Hepatocyte (in vitro differentiated cells): ENCODE results near the gene CDH4. TPM values are rescaled to one million over a fixed set of nuclear protein-coding genes. Genes with fewer than 3 reads are reported as not detected.

Experiments used
- DNase-seq: peaks from one replicate; pipeline ENCODE4 v3.0.0-alpha.2; 2016; ENCODE audit warnings: low spot score
- H2AFZ ChIP-seq: fragments of 200-600 bp; sonication (generic); 2 replicates; pipeline ENCODE4 v1.6.0; 2016; ENCODE audit warnings: antibody characterized with exemption, mild to moderate bottlenecking
- H3K27ac ChIP-seq: fragments of 200-600 bp; sonication (generic); 2 replicates; pipeline ENCODE4 v1.5.1; 2016; ENCODE audit warnings: mild to moderate bottlenecking
- H3K27me3 ChIP-seq: fragments of 200-600 bp; sonication (generic); 2 replicates; pipeline ENCODE4 v1.6.1; 2016
- H3K36me3 ChIP-seq: fragments of 200-600 bp; sonication (generic); replicated peaks from 2 replicates; pipeline ENCODE4 v1.5.1; 2016; ENCODE audit warnings: low read depth; ENCODE audit not compliant: insufficient read depth
- H3K4me1 ChIP-seq: fragments of 200-600 bp; sonication (generic); 2 replicates; pipeline ENCODE4 v1.5.1; 2016; ENCODE audit warnings: mild to moderate bottlenecking, moderate library complexity; ENCODE audit not compliant: insufficient read depth
- H3K4me2 ChIP-seq: fragments of 200-600 bp; sonication (generic); 2 replicates; pipeline ENCODE4 v1.6.0; 2016
- H3K4me3 ChIP-seq: fragments of 200-600 bp; sonication (generic); 2 replicates; pipeline ENCODE4 v1.5.1; 2016; ENCODE audit warnings: mild to moderate bottlenecking
- H3K79me2 ChIP-seq: fragments of 200-600 bp; sonication (generic); 2 replicates; pipeline ENCODE4 v1.6.0; 2017; ENCODE audit warnings: mild to moderate bottlenecking
- H3K9me2 ChIP-seq: fragments of 200-600 bp; sonication (generic); replicated peaks from 2 replicates; pipeline ENCODE4 v1.6.0; 2017; ENCODE audit warnings: mild to moderate bottlenecking; ENCODE audit not compliant: insufficient read depth
- H3K9me3 ChIP-seq: fragments of 200-600 bp; sonication (generic); 2 replicates; pipeline ENCODE4 v1.5.1; 2016; ENCODE audit warnings: low read depth, mild to moderate bottlenecking
- H4K20me1 ChIP-seq: fragments of 200-600 bp; sonication (generic); 2 replicates; pipeline ENCODE4 v1.6.0; 2016; ENCODE audit warnings: mild to moderate bottlenecking; ENCODE audit not compliant: insufficient read depth, poor library complexity, severe bottlenecking
- EZH2 ChIP-seq: fragments of 200-600 bp; sonication (generic); IDR thresholded peaks from 2 replicates; pipeline ENCODE4 v1.6.1; 2016; ENCODE audit warnings: antibody characterized with exemption, mild to moderate bottlenecking, borderline replicate concordance
- EZH2phosphoT487 ChIP-seq: fragments of 200-600 bp; sonication (generic); IDR thresholded peaks from one replicate; pipeline ENCODE4 v1.6.1; 2018; ENCODE audit warnings: antibody characterized with exemption, mild to moderate bottlenecking, low read depth, moderate library complexity; ENCODE audit not compliant: unreplicated experiment, severe bottlenecking
- WGBS: methylation state at CpG from one replicate; pipeline ENCODE4 v1.1.6; 2016; ENCODE audit warnings: low lambda C conversion rate; ENCODE audit errors: missing lambda C conversion rate; 5-methylcytosine and 5-hydroxymethylcytosine counted together
- polyA plus RNA-seq: library from polyadenylated mRNA; unstranded; fragments of >200 nt; fragmentation: Nextera tagmentation; extraction: Ambion mirVana; gene quantifications from 2 replicates; pipeline ENCODE4 v1.2.1, GENCODE V29; 2016
- total RNA-seq: library from RNA; depleted of rRNA; stranded (reverse); fragments of >200 nt; gene quantifications from 2 replicates; pipeline ENCODE4 v1.2.3, GENCODE V29; 2014
- TF ChIP-seq, protein P1 (sequence below): fragments of 200-600 bp; sonication (generic); IDR thresholded peaks from 2 replicates; pipeline ENCODE4 v1.5.1; 2016; ENCODE audit warnings: antibody characterized with exemption, mild to moderate bottlenecking; ENCODE audit not compliant: poor library complexity

The CDH4 gene
- total and polyA plus RNA-seq, 2 experiments from 2014 or later = 0.53 to 0.73 TPM

DNA sequence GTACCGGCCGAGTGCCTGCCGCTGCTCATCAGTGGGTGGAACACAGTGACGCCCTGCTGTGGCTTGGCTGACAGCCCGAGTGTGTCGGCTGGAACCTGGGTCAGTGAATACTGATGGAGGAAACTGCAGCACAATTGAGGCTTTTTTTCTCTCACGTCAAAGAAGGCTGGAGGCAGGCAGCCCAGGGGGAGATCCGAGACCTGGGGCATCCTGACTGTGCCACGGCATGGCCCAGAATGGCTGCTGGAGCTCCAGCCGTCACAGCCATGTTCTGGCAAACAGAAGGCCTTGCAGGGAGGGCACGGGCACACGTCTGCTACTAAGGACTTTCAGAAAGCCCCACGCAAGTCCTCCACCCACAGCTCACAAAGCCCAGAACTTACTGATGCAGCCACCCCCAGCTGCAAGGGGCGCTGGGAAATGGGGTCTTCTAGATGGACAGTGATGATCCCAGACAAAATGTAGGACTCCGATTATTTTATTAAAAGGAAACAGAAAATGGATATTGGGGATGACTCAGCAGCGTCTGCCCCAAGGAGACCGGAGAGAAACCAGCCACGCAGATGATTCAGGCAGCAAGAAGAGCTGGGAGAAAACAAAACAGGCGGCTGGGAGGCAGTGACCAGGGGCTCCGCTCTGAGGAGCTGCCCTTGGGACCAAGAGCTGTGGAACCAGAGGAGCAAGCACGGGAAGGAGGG, 673.6 kb downstream of the CDH4 start:
- no peak overlapping the region for H3K4me2 ChIP-seq
- no peak overlapping the region for H3K4me3 ChIP-seq
- no peaks in the 10 kb centered on the region for H3K4me1 ChIP-seq
- no peaks in the 10 kb centered on the region for H4K20me1 ChIP-seq
- no peaks in the 10 kb centered on the region for H3K9me2 ChIP-seq
- no peak overlapping the region for H2AFZ ChIP-seq
- H3K79me2 ChIP-seq = no peaks in the 10 kb centered on the region
- WGBS = 90% methylated on average over 21 of the region's 21 CpGs
- no peak overlapping the region for H3K27ac ChIP-seq
- H3K36me3 ChIP-seq = no peaks in the 10 kb centered on the region
- TF ChIP-seq, protein P1, sequence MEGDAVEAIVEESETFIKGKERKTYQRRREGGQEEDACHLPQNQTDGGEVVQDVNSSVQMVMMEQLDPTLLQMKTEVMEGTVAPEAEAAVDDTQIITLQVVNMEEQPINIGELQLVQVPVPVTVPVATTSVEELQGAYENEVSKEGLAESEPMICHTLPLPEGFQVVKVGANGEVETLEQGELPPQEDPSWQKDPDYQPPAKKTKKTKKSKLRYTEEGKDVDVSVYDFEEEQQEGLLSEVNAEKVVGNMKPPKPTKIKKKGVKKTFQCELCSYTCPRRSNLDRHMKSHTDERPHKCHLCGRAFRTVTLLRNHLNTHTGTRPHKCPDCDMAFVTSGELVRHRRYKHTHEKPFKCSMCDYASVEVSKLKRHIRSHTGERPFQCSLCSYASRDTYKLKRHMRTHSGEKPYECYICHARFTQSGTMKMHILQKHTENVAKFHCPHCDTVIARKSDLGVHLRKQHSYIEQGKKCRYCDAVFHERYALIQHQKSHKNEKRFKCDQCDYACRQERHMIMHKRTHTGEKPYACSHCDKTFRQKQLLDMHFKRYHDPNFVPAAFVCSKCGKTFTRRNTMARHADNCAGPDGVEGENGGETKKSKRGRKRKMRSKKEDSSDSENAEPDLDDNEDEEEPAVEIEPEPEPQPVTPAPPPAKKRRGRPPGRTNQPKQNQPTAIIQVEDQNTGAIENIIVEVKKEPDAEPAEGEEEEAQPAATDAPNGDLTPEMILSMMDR = no peak
- no peak for TF ChIP-seq EZH2phosphoT487
- TF ChIP-seq EZH2 = no peak
- DNase-seq = no peak
- H3K27me3 ChIP-seq = no peaks in the 10 kb centered on the region
- no peaks in the 10 kb centered on the region for H3K9me3 ChIP-seq

DNA sequence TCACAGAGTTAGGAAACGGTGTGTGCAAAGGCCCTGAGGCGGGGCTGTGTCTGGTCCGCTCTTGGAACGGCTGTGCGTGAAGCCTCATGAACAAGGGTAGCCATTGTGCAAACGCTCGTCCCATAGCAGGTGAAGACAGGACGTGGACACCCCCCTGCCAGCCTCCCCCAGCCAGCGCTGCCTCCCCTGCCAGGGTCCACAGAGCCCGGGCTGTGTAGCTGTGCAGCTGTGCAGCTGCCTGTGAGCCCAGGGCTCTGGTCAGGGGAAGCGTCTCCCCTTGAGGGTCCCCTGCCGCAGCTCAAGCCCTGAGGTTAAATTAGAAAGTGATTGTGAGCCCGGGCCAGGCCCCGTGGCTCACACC, 674.2 kb downstream of the CDH4 start:
- Histone ChIP-seq H3K9me3 (no peaks in the 10 kb centered on the region), H3K27ac (no peak overlapping the region), H3K4me2 (no peak overlapping the region), H3K4me1 (no peaks in the 10 kb centered on the region), H3K79me2 (no peaks in the 10 kb centered on the region), H2AFZ (no peak overlapping the region), H3K36me3 (no peaks in the 10 kb centered on the region), H4K20me1 (no peaks in the 10 kb centered on the region), H3K9me2 (no peaks in the 10 kb centered on the region), H3K27me3 (no peaks in the 10 kb centered on the region), H3K4me3 (no peak overlapping the region)
- WGBS = 87% methylated on average over 13 of the region's 14 CpGs
- TF ChIP-seq EZH2 (no peak), EZH2phosphoT487 (no peak)
- TF ChIP-seq, protein P1 = no peak
- no peak for DNase-seq

DNA sequence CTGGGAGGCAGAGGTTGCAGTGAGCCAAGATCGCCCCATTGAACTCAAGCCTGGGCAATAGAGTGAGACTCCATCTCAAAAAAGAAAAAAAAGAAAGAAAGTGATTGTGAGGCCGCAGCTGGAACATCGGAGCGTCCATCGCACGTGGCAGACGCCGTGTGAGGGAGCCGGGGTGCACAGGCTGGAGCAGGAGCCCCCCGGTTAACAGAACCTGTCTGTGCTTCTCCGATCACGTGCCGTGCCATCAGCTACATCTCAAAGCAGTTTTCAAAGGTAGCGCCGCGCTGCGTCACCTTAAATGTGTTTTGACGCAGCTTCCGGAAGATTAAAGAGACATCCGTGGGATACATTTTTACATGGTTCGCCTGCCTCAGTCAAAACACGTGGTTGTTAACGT, 674.7 kb downstream of the CDH4 start:
- Histone ChIP-seq H3K9me3 (no peaks in the 10 kb centered on the region), H3K9me2 (no peaks in the 10 kb centered on the region), H3K4me3 (no peak overlapping the region), H2AFZ (no peak overlapping the region), H3K79me2 (no peaks in the 10 kb centered on the region), H3K4me1 (no peaks in the 10 kb centered on the region), H3K27ac (no peak overlapping the region), H3K36me3 (no peaks in the 10 kb centered on the region), H3K27me3 (no peaks in the 10 kb centered on the region), H4K20me1 (no peaks in the 10 kb centered on the region), H3K4me2 (no peak overlapping the region)
- TF ChIP-seq, protein P1 = no peak
- no peak for DNase-seq
- 94% methylated on average over 23 of the region's 23 CpGs for WGBS
